ENCODE data around the gene STK24.

Gene STK24

GRCh38 chr13:98457053-98457452, 119.9 kb downstream of the STK24 start:
- H3K4me3 ChIP-seq (ENCODE audit: low read depth, low read length): no peak overlapping the region

- no peak overlapping the region for H3K4me3 ChIP-seq (ENCODE audit: low read depth, low read length)
Observed at GRCh38 chr13:98456413-98456845, 120.5 kb downstream of the STK24 start.

- no peak overlapping the region for H3K4me3 ChIP-seq (ENCODE audit: low read depth, low read length)
Observed at GRCh38 chr13:98454389-98454881, 122.5 kb downstream of the STK24 start.

DNA sequence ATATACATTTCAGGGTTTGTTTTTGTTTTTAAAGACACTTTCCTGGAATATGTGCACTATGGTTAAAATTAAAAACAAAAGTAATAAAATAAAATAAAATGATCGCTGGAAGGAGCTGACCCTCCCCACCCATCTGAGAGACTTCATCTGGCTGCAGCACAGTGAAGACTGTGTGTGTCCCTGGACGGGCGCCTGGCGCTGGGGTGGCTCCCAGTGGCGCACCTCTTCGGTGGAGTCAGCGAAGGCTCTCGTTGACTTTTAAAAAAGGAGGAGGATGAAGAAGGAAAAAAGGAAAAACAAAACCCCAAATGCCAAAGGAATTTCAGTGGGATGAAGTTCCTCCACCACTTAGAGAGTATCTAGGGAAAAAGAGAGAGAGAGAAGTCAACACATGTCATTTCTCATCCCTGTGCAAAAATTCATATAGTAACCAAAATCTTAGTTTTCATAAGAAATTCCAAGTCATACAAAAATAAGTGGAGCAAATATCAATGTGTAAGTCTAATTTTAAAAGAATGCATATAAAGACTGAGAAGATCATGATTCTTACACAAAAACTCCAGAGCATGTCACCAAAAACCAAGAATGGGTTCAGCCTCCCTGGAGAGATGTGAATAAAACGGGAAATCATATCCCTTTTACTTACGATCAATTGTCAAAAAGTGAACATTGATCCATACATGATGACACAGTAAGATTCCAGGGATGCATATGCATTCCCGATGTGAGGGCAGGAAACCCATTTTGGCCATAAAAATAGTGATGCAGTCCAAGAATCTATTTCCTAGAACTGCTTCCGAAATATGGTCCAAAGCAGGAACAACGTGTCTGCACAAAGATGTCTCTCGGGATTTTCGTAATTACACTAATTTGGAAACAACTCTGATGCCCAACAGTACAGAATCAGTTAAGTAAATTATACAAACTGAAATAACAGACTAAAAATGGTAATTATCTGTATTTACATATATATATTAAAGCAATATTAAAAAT, 123.8 kb downstream of the STK24 start:
- H3K4me3 ChIP-seq (ENCODE audit: low read depth, low read length): no peak overlapping the region

GRCh38 chr13:98451676-98452470, 125.0 kb downstream of the STK24 start:
- H3K4me3 ChIP-seq (ENCODE audit: low read depth, low read length): no peak overlapping the region

DNA sequence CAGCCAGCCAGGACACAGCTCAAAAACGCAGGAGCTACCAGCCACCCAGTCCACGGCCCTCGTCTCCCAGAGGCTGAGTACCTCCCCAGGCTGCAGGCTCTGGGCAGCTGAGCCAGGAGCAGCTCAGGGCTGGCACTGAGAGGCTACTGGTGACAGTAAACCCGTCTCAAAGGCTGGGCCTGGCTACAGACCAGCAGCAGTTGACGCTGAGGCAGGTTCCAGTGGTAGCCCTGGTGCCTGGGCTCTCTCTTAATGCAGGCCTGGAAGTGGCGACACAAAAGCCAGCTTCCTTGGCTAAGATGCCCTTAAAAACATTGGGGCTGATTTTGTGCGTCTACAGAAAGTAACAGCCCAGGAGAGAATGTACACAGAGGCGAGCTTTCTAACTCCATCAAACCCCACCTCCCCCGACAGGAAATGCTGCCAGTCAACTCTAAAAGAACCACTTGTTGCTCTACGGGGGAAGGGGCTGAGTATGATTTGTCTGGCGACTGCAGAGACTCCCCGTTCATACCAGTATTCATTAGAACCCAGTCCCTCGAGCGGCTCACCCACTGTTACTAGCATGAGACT, 126.3 kb downstream of the STK24 start:
- H3K4me3 ChIP-seq (ENCODE audit: low read depth, low read length): no peak overlapping the region

DNA sequence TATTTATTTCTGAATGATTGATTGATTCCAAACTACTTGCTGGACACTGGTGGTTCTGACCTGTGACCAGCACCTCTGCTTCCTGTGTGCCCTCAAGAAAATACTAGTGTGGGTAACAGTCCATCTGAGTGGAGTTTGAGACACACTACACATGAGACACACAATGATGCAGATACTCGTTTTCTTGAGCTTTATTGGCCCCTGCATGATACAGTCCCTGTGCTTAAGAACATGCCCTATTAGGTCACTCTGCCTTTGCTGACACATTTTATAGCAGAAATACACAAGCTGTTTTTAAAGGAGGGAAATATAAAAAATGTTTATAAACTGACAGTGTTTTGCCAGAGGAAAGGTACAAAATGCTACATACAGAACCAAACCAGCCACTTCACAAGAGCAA, 126.9 kb downstream of the STK24 start:
- no peak overlapping the region for H3K4me3 ChIP-seq (ENCODE audit: low read depth, low read length)

DNA sequence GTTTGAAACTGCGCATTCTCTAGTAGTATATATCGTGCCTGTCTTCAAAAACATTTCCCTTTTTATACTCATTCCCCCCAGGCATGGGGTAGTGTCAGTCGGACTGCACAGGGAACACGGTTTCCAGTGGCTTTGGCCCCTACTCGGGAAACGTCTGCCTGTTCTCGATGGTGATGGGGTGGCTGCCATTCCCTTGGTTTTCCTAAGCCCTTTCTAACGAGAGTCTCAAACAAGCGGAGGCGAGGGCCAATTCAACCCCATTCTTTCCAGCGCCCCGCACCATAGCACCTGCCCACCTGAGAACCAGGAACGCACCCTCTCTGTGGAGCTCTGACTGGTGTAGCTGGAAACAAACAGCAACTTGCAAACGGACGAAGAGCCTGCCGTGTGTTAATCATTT, 127.6 kb downstream of the STK24 start:
- no peak overlapping the region for H3K4me3 ChIP-seq (ENCODE audit: low read depth, low read length)

DNA sequence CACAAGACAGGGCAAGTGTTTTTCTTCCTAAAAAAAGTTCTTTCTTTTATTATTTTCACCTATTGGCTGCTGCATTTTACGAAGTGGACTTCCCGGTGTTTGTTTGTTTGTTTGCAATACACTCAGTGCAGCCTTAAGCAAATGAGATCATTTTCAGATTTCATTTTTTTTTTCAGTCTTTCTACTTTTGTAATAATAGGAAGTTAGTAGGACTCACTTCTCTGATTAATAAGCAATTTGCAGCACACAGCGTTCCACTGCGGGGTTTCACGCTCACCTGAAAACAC, 128.3 kb downstream of the STK24 start:
- H3K4me3 ChIP-seq (ENCODE audit: low read depth, low read length): no peak overlapping the region

DNA sequence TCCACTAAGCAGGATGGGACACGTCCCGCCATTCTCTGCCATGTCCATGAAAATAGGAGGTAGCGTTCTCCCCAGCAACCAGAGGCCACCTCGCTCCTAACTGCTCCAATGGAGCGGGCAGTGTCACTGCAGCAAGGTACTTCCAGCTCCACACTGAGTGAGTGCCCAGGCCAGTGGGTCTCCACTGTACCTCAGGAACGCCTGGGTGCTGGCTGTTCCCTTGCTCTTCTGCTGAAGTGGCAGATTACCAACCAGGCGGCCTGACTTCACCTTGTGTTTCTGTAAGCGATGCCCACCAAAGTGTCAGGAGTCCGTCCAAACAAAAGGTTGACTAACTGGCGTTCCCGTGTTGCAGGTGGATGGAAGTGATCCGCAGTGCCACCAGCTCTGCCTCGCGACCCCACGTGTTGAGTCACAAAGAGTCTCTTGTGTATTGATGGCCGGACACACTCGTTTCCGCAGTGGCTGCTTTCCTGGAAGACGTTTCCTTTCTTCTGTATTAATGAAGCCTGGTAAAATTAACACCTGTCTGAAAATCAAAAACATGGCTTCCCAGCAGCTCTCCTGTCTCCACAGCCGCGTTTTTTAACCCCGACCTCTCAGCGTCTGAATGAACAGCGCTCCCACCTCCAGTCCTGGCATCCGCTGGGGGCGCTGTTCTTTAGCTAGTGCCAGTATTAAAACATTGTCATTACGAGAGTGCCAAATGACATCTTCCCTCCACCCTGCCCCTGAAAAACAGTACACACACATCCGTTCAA, 128.8 kb downstream of the STK24 start:
- H3K4me3 ChIP-seq (ENCODE audit: low read depth, low read length): no peak overlapping the region

GRCh38 chr13:98447130-98447529, 129.8 kb downstream of the STK24 start:
- no peak overlapping the region for H3K4me3 ChIP-seq (ENCODE audit: low read depth, low read length)

DNA sequence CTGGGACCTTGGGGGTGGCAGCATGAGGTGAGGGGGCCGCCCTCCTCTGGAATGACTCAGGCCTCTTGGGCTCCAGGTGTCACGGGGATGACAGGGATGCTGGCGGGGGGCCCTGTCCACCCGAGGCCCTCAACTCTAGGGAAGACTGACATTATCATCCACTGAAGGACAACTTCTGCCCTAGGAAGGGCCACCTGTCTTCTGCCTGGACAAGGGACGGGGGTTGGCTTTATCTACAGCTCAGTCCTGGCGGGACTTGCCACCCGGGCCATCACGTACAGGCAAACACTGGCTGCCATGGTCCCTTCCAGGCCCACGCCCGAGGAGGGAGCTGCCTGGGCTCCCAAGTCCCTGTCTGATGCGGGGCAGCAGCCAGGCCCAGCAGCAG, 130.7 kb downstream of the STK24 start:
- H3K4me3 ChIP-seq (ENCODE audit: low read depth, low read length): no peak overlapping the region

GRCh38 chr13:98445340-98446233, 131.3 kb downstream of the STK24 start:
- no peak overlapping the region for H3K4me3 ChIP-seq (ENCODE audit: low read depth, low read length)

DNA sequence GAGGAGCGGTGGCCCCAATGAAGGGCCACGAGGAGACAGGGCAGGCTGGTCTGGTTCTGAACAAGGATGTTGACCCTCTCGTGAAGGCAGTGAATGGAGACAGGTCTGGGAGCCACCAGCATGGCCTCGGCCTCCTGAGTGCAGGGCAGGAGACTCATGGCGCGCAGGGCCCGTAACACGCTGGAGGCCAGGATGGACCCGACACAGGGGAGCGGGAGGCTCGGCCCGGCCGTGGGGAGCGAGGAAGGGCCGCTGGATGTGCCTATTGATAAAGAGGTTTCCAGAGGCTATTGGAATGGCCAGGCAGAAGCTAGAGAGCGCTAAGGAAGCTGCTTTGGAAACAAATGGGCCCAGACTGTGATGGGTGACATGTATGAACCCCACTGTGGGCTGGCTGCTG, 132.5 kb downstream of the STK24 start:
- H3K4me3 ChIP-seq (ENCODE audit: low read depth, low read length): no peak overlapping the region

GRCh38 chr13:98443800-98444325, 133.0 kb downstream of the STK24 start:
- no peak overlapping the region for H3K4me3 ChIP-seq (ENCODE audit: low read depth, low read length)

DNA sequence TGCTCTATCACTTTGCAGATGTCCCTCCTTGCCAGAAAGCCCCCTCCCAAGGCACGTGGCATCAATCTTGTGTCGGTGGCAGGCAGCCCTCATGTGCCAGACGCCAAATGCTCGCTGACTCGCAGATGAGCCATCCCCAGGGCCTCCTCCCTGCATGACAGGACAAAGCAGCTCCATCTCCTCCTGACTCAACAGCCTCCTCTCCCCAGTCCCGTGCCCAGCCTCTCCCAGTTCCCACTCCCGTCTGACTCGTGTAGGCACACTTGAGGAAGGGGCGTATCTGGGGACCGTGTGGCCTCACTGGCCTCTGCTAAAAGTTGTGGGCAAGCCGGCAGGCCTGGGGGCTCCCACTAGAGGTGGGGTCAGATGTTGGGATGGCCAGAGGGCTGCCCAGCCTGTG, 133.6 kb downstream of the STK24 start:
- no peak overlapping the region for H3K4me3 ChIP-seq (ENCODE audit: low read depth, low read length)

DNA sequence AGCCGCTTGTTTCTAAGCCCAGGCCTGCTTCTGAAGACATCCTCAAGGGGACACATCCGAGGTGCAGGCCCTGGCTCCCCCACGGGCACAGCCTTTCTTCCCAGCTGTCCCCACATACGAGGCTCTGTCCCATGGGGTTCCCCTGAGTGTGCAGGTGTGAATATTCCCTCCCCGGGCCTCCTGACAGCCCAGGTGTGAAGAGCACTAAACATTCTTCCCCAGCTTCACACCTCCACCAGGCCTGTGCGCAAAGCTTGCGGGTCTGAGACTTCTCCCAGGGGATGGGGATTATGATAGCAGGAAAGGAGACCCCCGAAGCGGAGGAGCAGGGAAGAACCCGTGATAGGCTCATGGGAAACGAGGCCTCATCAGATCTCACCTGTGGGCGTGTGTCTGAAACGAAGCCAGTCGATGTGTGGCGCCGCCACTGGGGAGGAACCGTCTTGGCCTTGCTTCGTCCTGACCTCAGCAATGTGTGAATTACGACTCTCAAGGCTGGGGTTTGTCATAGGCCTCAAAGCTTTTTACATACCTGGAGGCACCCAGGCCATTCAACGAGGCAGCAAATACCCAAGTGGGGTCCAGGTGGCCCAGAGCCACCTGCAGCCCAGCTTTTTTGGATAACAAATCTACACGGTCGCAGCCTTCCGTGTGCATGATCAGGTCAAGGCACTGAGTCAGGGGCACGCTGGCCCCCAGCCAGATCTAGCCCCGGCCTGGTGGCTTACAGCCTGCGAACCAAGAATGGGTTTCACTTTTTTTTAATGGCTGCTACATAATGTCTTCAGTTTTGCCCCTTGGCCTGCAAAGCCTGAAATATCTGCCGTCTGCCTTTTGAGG, 134.3 kb downstream of the STK24 start:
- no peak overlapping the region for H3K4me3 ChIP-seq (ENCODE audit: low read depth, low read length)

GRCh38 chr13:98441056-98441676, 135.7 kb downstream of the STK24 start:
- H3K4me3 ChIP-seq (ENCODE audit: low read depth, low read length): no peak overlapping the region
